Osteoblast (primary cell): Measurements from ENCODE around the gene PPP1R26. TPM values are rescaled to one million over a fixed set of nuclear protein-coding genes. Genes with fewer than 3 reads are reported as not detected.
"Not testable (repeated sequence)": the region's sequence is repeated elsewhere in the genome, so short reads cannot be mapped to it uniquely, and the experiment has no call there.

Experiments used
- DNase-seq: peaks from one replicate; pipeline ENCODE4 v3.0.0; 2011; ENCODE audit warnings: low spot score, mixed read lengths; ENCODE audit not compliant: insufficient read length; ENCODE audit errors: missing footprints
- H2AFZ ChIP-seq: 2 replicates; pipeline ENCODE4 v1.6.0; 2011; ENCODE audit warnings: mild to moderate bottlenecking, low read length
- H3K27ac ChIP-seq: 2 replicates; pipeline ENCODE4 v1.5.1; 2011; ENCODE audit warnings: mild to moderate bottlenecking, low read depth, low read length, moderate library complexity
- H3K27me3 ChIP-seq: 2 replicates; pipeline ENCODE4 v1.6.0; 2012; ENCODE audit warnings: mild to moderate bottlenecking, control low read depth, inconsistent platforms, low read length, moderate library complexity; ENCODE audit not compliant: insufficient read depth
- H3K36me3 ChIP-seq: 2 replicates; pipeline ENCODE4 v1.5.1; 2011; ENCODE audit warnings: mild to moderate bottlenecking, low read length, control low read depth, moderate library complexity; ENCODE audit not compliant: insufficient read depth
- H3K4me1 ChIP-seq: 2 replicates; pipeline ENCODE4 v1.5.1; 2011; ENCODE audit warnings: mild to moderate bottlenecking, low read length, control low read depth, moderate library complexity; ENCODE audit not compliant: insufficient read depth
- H3K4me2 ChIP-seq: 2 replicates; pipeline ENCODE4 v1.6.0; 2011; ENCODE audit warnings: mild to moderate bottlenecking, low read length; ENCODE audit not compliant: insufficient read depth
- H3K4me3 ChIP-seq: fragments of 200-600 bp; sonication (generic); 3 replicates; pipeline ENCODE4 v1.5.1; 2012; ENCODE audit warnings: mild to moderate bottlenecking, low read length, inconsistent platforms; ENCODE audit not compliant: insufficient read depth
- H3K79me2 ChIP-seq: 2 replicates; pipeline ENCODE4 v1.6.0; 2012; ENCODE audit warnings: mild to moderate bottlenecking, low read length, control low read depth, inconsistent platforms; ENCODE audit not compliant: insufficient read depth
- H3K9me3 ChIP-seq: 2 replicates; pipeline ENCODE4 v1.5.1; 2011; ENCODE audit warnings: low read depth, low read length, control low read depth
- H4K20me1 ChIP-seq: 2 replicates; pipeline ENCODE4 v1.6.0; 2012; ENCODE audit warnings: mild to moderate bottlenecking, low read length, control low read depth; ENCODE audit not compliant: insufficient read depth
- total RNA-seq: library from RNA; depleted of rRNA; stranded (reverse); fragments of >200 nt; gene quantifications from 2 replicates; pipeline ENCODE4 v1.2.3, GENCODE V29; 2012
- TF ChIP-seq, protein P1 (sequence below): IDR thresholded peaks from 2 replicates; pipeline ENCODE4 v1.5.1; 2011; ENCODE audit warnings: mild to moderate bottlenecking, low read depth, low read length, moderate library complexity; ENCODE audit errors: extremely low read depth

PPP1R26 gene, protein sequence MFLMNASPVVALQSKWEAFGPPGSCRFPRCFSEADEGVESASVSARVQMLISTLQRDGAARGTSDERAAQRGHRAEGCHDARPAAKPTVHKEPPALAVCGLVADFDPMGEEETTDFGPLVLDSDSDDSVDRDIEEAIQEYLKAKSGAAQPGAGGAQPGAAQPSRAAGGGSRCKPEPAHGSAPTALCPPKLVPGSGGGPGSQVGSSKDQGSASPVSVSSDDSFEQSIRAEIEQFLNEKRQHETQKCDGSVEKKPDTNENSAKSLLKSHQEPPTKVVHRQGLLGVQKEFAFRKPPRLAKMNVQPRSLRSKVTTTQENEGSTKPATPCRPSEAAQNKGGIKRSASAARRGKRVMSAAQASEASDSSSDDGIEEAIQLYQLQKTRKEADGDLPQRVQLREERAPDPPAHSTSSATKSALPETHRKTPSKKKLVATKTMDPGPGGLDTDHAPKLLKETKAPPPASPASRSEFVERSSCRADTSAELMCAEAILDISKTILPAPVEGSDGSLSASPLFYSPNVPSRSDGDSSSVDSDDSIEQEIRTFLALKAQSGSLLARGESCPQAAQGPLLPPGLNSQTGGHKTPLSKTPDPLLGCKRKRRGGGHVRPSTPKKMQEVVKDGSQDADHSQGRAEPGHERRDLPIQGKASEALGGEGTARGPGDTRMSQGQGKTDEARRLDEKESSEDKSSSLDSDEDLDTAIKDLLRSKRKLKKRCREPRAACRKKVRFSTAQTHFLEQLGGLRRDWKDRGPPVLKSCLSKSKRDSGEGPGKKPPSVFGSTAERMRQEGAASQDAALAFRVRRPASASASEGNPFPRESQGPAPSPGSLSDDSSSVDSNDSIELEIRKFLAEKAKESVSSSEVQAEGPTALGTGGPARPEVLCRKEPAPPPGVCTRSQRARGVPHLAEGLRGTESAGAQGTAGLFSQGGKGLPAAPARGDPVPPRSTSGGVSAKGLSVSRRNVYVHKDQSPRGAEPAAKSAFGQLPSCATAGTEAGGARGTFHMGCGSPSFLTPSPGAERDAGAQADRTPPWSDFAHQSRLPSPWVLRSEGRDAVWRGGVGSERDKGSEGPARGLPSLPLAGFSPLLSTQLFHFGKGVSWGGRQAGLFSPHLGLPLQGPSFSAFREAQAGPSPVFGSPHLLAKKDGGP (N-terminal part only)
- 9.4 and 10.5 TPM in 2 replicates for total RNA-seq

DNA sequence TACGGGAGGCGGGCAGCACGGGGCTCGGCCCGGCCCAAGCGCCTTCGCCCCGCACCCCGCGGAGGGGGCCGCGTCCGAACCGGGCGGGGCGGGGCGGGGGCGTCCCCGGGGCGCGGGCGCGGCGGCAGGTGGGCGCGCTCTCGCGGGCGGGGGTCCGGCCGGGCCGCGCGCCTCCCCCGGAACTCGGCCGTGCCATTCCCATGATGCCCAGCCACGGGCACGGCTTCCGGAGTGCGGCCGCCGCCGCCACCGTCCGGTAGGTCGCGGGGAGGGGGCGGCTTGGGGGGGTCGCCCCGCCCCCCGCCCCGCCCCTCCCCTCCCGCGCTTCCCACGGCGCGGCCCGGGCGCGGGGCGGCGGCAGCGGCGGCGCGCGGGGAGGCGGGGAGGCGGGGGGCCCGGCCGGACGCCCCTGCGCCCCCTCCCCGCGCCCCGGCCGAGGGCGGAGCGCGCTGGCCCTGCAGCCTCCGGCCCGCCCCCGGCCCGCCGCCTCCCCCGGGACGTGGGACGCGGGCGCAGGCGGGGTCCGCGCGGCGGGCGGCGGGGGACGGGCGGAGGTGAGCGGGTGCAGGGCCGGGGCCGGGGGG is at the start of gene PPP1R26:
TSS of gene PPP1R26 (plus strand) at position 314 of the 584 bp plus-strand sequence. CDS start 4,729 bp downstream, outside the sequence.
- peaks cover 7% of the 10 kb centered on the region for H4K20me1 ChIP-seq
- H3K9me3 ChIP-seq, result no peaks in the 10 kb centered on the region
- no peak within 1 kb of the TSS for H3K27ac ChIP-seq
- peak; percentile 86 for DNase-seq
- H3K79me2 ChIP-seq, result no peaks in the 10 kb centered on the region
- H3K4me2 ChIP-seq, result peak within 1 kb of the TSS; percentile 85
- H3K36me3 ChIP-seq, result peaks cover 5% of the 10 kb centered on the region
- H3K4me1 ChIP-seq, result peaks cover 8% of the 10 kb centered on the region
- TF ChIP-seq, protein P1, sequence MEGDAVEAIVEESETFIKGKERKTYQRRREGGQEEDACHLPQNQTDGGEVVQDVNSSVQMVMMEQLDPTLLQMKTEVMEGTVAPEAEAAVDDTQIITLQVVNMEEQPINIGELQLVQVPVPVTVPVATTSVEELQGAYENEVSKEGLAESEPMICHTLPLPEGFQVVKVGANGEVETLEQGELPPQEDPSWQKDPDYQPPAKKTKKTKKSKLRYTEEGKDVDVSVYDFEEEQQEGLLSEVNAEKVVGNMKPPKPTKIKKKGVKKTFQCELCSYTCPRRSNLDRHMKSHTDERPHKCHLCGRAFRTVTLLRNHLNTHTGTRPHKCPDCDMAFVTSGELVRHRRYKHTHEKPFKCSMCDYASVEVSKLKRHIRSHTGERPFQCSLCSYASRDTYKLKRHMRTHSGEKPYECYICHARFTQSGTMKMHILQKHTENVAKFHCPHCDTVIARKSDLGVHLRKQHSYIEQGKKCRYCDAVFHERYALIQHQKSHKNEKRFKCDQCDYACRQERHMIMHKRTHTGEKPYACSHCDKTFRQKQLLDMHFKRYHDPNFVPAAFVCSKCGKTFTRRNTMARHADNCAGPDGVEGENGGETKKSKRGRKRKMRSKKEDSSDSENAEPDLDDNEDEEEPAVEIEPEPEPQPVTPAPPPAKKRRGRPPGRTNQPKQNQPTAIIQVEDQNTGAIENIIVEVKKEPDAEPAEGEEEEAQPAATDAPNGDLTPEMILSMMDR, result no peak
- peak within 1 kb of the TSS; percentile 86 for H2AFZ ChIP-seq
- H3K4me3 ChIP-seq, result peak within 1 kb of the TSS; percentile 86
- H3K27me3 ChIP-seq, result no peaks in the 10 kb centered on the region

DNA sequence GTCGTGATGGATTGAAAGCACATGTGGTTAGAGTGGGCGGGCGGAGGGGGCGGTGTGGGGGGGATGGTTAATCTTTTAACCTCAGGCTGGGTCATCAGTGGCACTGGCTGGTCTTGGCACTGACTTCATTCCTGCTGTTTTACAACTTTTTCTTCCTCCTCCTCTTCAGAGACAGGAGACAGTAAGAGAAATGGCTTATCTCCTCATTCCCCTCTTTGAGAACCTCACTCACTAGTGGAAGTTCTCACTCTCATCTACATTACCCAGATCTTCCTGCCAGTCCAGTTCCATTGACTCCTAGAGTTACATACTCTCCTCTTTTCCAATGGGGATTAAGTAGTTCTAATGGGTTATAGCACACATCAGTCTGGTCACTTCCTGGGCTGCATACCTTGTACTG is 42.3 kb upstream of the PPP1R26 start:
- H3K4me1 ChIP-seq, result no peaks in the 10 kb centered on the region
- DNase-seq, result no peak
- no peaks in the 10 kb centered on the region for H3K79me2 ChIP-seq
- H2AFZ ChIP-seq, result no peak overlapping the region
- H3K9me3 ChIP-seq, result no peaks in the 10 kb centered on the region
- no peak overlapping the region for H3K27ac ChIP-seq
- no peak overlapping the region for H3K4me2 ChIP-seq
- H3K4me3 ChIP-seq, result no peak overlapping the region
- TF ChIP-seq, protein P1, result no peak
- peaks cover 5% of the 10 kb centered on the region for H3K27me3 ChIP-seq
- H3K36me3 ChIP-seq, result no peaks in the 10 kb centered on the region
- no peaks in the 10 kb centered on the region for H4K20me1 ChIP-seq

DNA sequence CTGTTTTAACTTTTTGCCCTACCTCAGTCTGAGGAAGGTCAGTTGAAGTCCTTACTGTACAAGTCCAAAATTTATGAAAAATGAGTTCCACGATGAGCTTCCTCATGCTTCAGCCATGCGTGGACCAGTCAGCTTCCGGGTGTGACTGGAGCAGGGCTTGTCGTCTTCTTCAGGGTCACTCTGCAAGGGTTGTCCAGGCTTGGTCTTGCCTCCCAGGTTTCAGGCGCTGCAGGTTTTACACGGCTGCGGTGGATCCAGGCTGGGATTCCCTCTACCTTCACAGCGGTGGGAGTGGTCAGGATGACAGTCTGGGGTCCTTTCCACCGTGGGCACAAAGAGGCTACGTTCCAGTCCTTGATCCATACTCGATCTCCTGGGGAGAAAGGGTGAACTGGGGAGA is 41.9 kb upstream of the PPP1R26 start:
- H3K27ac ChIP-seq, H3K36me3 ChIP-seq, H3K4me3 ChIP-seq, H3K4me2 ChIP-seq, H3K79me2 ChIP-seq, H2AFZ ChIP-seq, H3K4me1 ChIP-seq, DNase-seq, H3K27me3 ChIP-seq, H4K20me1 ChIP-seq, H3K9me3 ChIP-seq: not testable (repeated sequence)

DNA sequence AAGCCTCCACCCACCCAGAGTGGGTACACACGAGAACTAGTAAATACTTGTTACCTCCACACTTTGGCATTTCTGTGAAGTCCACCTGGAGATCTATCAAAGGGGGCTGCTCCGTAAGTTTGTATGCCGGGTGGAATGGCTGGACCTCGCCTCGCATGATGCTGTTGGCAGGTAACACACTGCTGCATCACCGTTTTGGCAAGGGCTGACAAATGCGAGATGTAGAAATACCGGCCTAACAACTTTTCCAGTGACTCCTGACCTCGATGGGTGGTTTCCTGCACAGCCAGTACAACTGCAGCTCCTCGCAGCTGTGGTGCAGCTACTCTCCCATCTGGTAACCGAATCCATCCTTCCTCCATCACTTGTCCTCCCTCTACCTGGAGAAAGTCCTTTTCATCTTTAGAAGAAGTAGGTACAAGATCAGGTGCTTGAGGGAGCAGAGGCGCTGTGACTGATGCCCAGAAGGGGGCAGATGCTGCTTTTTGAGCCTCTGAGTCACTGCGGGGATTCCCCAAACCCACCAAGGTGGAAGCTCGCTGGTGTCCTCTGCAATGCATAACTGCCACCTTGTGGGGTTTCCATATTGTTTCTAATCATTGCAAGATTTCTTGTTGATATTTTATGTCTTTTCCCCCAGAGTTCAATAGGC is 40.9 kb upstream of the PPP1R26 start:
- not testable (repeated sequence) for DNase-seq, H3K4me1 ChIP-seq, H3K36me3 ChIP-seq, H3K4me3 ChIP-seq, H3K79me2 ChIP-seq, H3K27ac ChIP-seq, H4K20me1 ChIP-seq, H2AFZ ChIP-seq, H3K9me3 ChIP-seq, H3K4me2 ChIP-seq, H3K27me3 ChIP-seq

DNA sequence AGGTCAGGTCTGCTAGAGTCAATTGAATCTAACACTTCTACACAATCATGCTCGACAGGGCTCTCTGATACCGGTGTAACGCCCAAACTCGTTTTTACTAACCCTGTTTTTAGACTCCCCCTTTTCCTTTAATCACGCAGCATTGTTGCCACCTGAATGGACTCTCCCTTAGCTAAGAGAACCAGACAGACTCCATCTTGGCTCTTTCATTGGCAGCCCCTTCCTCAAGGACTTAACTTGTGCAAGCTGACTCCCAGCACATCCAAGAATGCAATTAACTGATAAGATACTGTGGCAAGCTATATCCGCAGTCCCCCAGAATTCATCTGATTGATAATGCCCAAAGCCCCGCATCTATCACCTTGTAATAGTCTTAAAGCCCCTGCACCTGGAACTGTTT is 40.1 kb upstream of the PPP1R26 start:
- H3K4me1 ChIP-seq, DNase-seq, H3K27me3 ChIP-seq, H3K4me3 ChIP-seq, H3K4me2 ChIP-seq, H3K79me2 ChIP-seq, H3K27ac ChIP-seq, H3K36me3 ChIP-seq, H2AFZ ChIP-seq, H4K20me1 ChIP-seq, H3K9me3 ChIP-seq: not testable (repeated sequence)
